DOHH2 (cell line): ENCODE measurements around the gene CIT.

Experiments
- H3F3A ChIP-seq: fragments of 200-600 bp; sonication (generic), shearing (Covaris generic); 2 replicates; pipeline ENCODE4 v1.6.0; 2016; ENCODE audit warnings: antibody characterized with exemption, mild to moderate bottlenecking; ENCODE audit not compliant: control insufficient read depth, insufficient read depth
- H3K27ac ChIP-seq: fragments of 200-600 bp; sonication (generic); 2 replicates; pipeline ENCODE4 v1.5.1; 2014; ENCODE audit warnings: low read depth, mild to moderate bottlenecking, low read length, moderate library complexity
- H3K27me3 ChIP-seq: fragments of 200-600 bp; sonication (generic); 2 replicates; pipeline ENCODE4 v1.6.1; 2014; ENCODE audit warnings: mild to moderate bottlenecking, low read length, mixed read lengths; ENCODE audit not compliant: control insufficient read depth
- H3K36me3 ChIP-seq: fragments of 200-600 bp; sonication (generic); 2 replicates; pipeline ENCODE4 v1.6.1; 2014; ENCODE audit warnings: mild to moderate bottlenecking, low read length, moderate library complexity, mixed read lengths; ENCODE audit not compliant: control insufficient read depth
- H3K4me1 ChIP-seq: fragments of 200-600 bp; sonication (generic); 2 replicates; pipeline ENCODE4 v1.6.1; 2014; ENCODE audit warnings: mild to moderate bottlenecking, low read length, mixed read lengths; ENCODE audit not compliant: control insufficient read depth
- H3K4me2 ChIP-seq: fragments of 200-600 bp; sonication (generic); 2 replicates; pipeline ENCODE4 v1.6.0; 2014; ENCODE audit warnings: mild to moderate bottlenecking, low read length, moderate library complexity
- H3K4me3 ChIP-seq: fragments of 200-600 bp; sonication (generic); 2 replicates; pipeline ENCODE4 v1.5.1; 2014; ENCODE audit warnings: mild to moderate bottlenecking, low read length, mixed read lengths
- H3K79me2 ChIP-seq: fragments of 200-600 bp; sonication (generic); 2 replicates; pipeline ENCODE4 v1.6.1; 2014; ENCODE audit warnings: mild to moderate bottlenecking, low read length, mixed read lengths; ENCODE audit not compliant: control insufficient read depth
- H3K9me2 ChIP-seq: fragments of 200-600 bp; sonication (generic); replicated peaks from 2 replicates; pipeline ENCODE4 v1.6.1; 2014; ENCODE audit warnings: mild to moderate bottlenecking, low read length, mixed read lengths; ENCODE audit not compliant: control insufficient read depth
- H3K9me3 ChIP-seq: fragments of 200-600 bp; sonication (generic); 2 replicates; pipeline ENCODE4 v1.6.1; 2014; ENCODE audit warnings: antibody characterized with exemption, low read length, mixed read lengths; ENCODE audit not compliant: control insufficient read depth, insufficient read depth
- H4K20me1 ChIP-seq: fragments of 200-600 bp; sonication (generic); 2 replicates; pipeline ENCODE4 v1.6.0; 2014; ENCODE audit warnings: low read depth, mild to moderate bottlenecking, antibody characterized with exemption, low read length, moderate library complexity; ENCODE audit not compliant: control insufficient read depth, insufficient read depth
- CTCF ChIP-seq: fragments of 200-600 bp; sonication (generic); IDR thresholded peaks from one replicate; pipeline ENCODE4 v1.5.1; 2014; ENCODE audit warnings: antibody characterized with exemption, mild to moderate bottlenecking, low read depth, low read length; ENCODE audit not compliant: poor library complexity, severe bottlenecking
- EZH2phosphoT487 ChIP-seq: fragments of 200-600 bp; sonication (generic); IDR thresholded peaks from 2 replicates; pipeline ENCODE4 v1.6.1; 2017; ENCODE audit warnings: borderline replicate concordance, mild to moderate bottlenecking, antibody characterized with exemption, low read length, moderate library complexity, mixed read lengths

CIT gene

GRCh38 chr12:119679490-119679889 lies 197.6 kb downstream of the CIT start:
- Histone ChIP-seq H3K9me3 (no peaks in the 10 kb centered on the region), H3K27ac (no peak overlapping the region), H3K27me3 (no peaks in the 10 kb centered on the region), H3K79me2 (no peaks in the 10 kb centered on the region), H4K20me1 (no peaks in the 10 kb centered on the region), H3K36me3 (peaks cover 88% of the 10 kb centered on the region), H3K4me2 (no peak overlapping the region), H3K9me2 (no peaks in the 10 kb centered on the region), H3K4me1 (peaks cover 34% of the 10 kb centered on the region), H3K4me3 (no peak overlapping the region), H3F3A (peaks cover 18% of the 10 kb centered on the region)
- no peak for TF ChIP-seq EZH2phosphoT487
- TF ChIP-seq CTCF, result no peak

- Histone ChIP-seq H3K36me3 (peaks cover 92% of the 10 kb centered on the region), H3K27ac (no peak overlapping the region)
These were observed 198.0 kb downstream of the CIT start for GRCh38 chr12:119679081-119679480.

GRCh38 chr12:119678459-119678858 lies 198.7 kb downstream of the CIT start:
- H3K79me2 ChIP-seq, result no peaks in the 10 kb centered on the region; the same call in 1 of the 2 replicates
- H4K20me1 ChIP-seq, result no peaks in the 10 kb centered on the region
- H3K27me3 ChIP-seq, result no peaks in the 10 kb centered on the region
- no peaks in the 10 kb centered on the region for H3K9me2 ChIP-seq
- peaks cover 96% of the 10 kb centered on the region for H3K36me3 ChIP-seq
- H3K4me1 ChIP-seq, result peaks cover 34% of the 10 kb centered on the region
- TF ChIP-seq CTCF (no peak), EZH2phosphoT487 (no peak)
- no peaks in the 10 kb centered on the region for H3K9me3 ChIP-seq
- H3K27ac ChIP-seq, result no peak overlapping the region
- no peak overlapping the region for H3K4me2 ChIP-seq
- H3K4me3 ChIP-seq, result no peak overlapping the region
- H3F3A ChIP-seq, result peaks cover 18% of the 10 kb centered on the region

More at GRCh38 chr12:119679081-119679480, 198.0 kb downstream of the CIT start:
- Histone ChIP-seq H3K4me2 (no peak overlapping the region), H3K4me3 (no peak overlapping the region), H3F3A (peaks cover 18% of the 10 kb centered on the region), H3K27me3 (no peaks in the 10 kb centered on the region), H3K9me2 (no peaks in the 10 kb centered on the region), H3K9me3 (no peaks in the 10 kb centered on the region), H4K20me1 (no peaks in the 10 kb centered on the region), H3K4me1 (peaks cover 34% of the 10 kb centered on the region), H3K79me2 (no peaks in the 10 kb centered on the region)
- no peak for TF ChIP-seq CTCF
- no peak for TF ChIP-seq EZH2phosphoT487

- Histone ChIP-seq H3K9me2 (no peaks in the 10 kb centered on the region), H4K20me1 (no peaks in the 10 kb centered on the region), H3K4me1 (peaks cover 15% of the 10 kb centered on the region), H3K36me3 (peaks cover 99% of the 10 kb centered on the region), H3K9me3 (no peaks in the 10 kb centered on the region), H3F3A (peaks cover 11% of the 10 kb centered on the region), H3K4me2 (no peak overlapping the region), H3K79me2 (peaks cover 17% of the 10 kb centered on the region), H3K27me3 (no peaks in the 10 kb centered on the region), H3K4me3 (no peak overlapping the region), H3K27ac (no peak overlapping the region)
- TF ChIP-seq CTCF, result no peak
- TF ChIP-seq EZH2phosphoT487, result no peak
These were observed 200.5 kb downstream of the CIT start for GRCh38 chr12:119676573-119676972.
